Astrocyte (in vitro differentiated cells and primary cell): ENCODE measurements around the gene ATP13A2. TPM values are rescaled to one million over a fixed set of nuclear protein-coding genes. Genes with fewer than 3 reads are reported as not detected.

ENCODE experiments used
- DNase-seq: peaks from one replicate; pipeline ENCODE4 v3.0.0-alpha.2; 2010; ENCODE audit warnings: low read depth
- FAIRE-seq: peaks from 2 replicates; lab custom pipeline; 2011; peaks lifted over from hg19 to GRCh38; lab: Jason Lieb, UNC
- H2AFZ ChIP-seq: 2 replicates; pipeline ENCODE4 v1.6.0; 2012; ENCODE audit warnings: low read depth, low read length, inconsistent platforms
- H3K27ac ChIP-seq: 2 replicates; pipeline ENCODE4 v1.5.1; 2011; ENCODE audit warnings: low read depth, low read length, inconsistent platforms
- H3K27me3 ChIP-seq: 2 replicates; pipeline ENCODE4 v1.6.0; 2011; ENCODE audit warnings: low read length, inconsistent platforms; ENCODE audit not compliant: insufficient read depth
- H3K36me3 ChIP-seq: 2 replicates; pipeline ENCODE4 v1.5.1; 2011; ENCODE audit warnings: low read length, inconsistent platforms; ENCODE audit not compliant: insufficient read depth
- H3K4me1 ChIP-seq: 2 replicates; pipeline ENCODE4 v1.5.1; 2011; ENCODE audit warnings: low read length, inconsistent platforms; ENCODE audit not compliant: insufficient read depth
- H3K4me2 ChIP-seq: 2 replicates; pipeline ENCODE4 v1.6.0; 2012; ENCODE audit warnings: low read length, inconsistent platforms
- H3K4me3 ChIP-seq: 2 replicates; pipeline ENCODE4 v1.5.1; 2011; ENCODE audit warnings: low read depth, mild to moderate bottlenecking, low read length, inconsistent platforms; ENCODE audit not compliant: insufficient read depth
- H3K79me2 ChIP-seq: 2 replicates; pipeline ENCODE4 v1.6.0; 2012; ENCODE audit warnings: mild to moderate bottlenecking, low read length, inconsistent platforms; ENCODE audit not compliant: insufficient read depth
- H3K9ac ChIP-seq: 2 replicates; pipeline ENCODE4 v1.6.0; 2012; ENCODE audit warnings: mild to moderate bottlenecking, low read length, inconsistent platforms
- H3K9me3 ChIP-seq: 2 replicates; pipeline ENCODE4 v1.5.1; 2012; ENCODE audit warnings: low read depth, mild to moderate bottlenecking, low read length, inconsistent platforms; ENCODE audit not compliant: insufficient read depth
- H4K20me1 ChIP-seq: 2 replicates; pipeline ENCODE4 v1.6.0; 2012; ENCODE audit warnings: low read length, inconsistent platforms; ENCODE audit not compliant: insufficient read depth
- H3K27ac Mint-ChIP-seq: one replicate; pipeline ENCODE4 v1.8.0; 2021; ENCODE audit warnings: mild to moderate bottlenecking, mixed read lengths; ENCODE audit not compliant: unreplicated experiment
- H3K27me3 Mint-ChIP-seq: one replicate; pipeline ENCODE4 v1.8.0; 2021; ENCODE audit warnings: low read depth, mixed read lengths; ENCODE audit not compliant: unreplicated experiment
- H3K36me3 Mint-ChIP-seq: one replicate; pipeline ENCODE4 v1.8.0; 2021; ENCODE audit warnings: low read depth, mixed read lengths; ENCODE audit not compliant: unreplicated experiment
- H3K4me1 Mint-ChIP-seq: one replicate; pipeline ENCODE4 v1.8.0; 2021; ENCODE audit warnings: low read depth, mixed read lengths; ENCODE audit not compliant: unreplicated experiment
- H3K4me3 Mint-ChIP-seq: one replicate; pipeline ENCODE4 v1.8.0; 2021; ENCODE audit warnings: mild to moderate bottlenecking, moderate library complexity, mixed read lengths; ENCODE audit not compliant: unreplicated experiment
- H3K9me3 Mint-ChIP-seq: one replicate; pipeline ENCODE4 v1.8.0; 2021; ENCODE audit warnings: mild to moderate bottlenecking, mixed read lengths; ENCODE audit not compliant: unreplicated experiment
- EZH2 ChIP-seq: IDR thresholded peaks from 2 replicates; pipeline ENCODE4 v1.6.1; 2012; ENCODE audit warnings: mild to moderate bottlenecking, low read length, inconsistent platforms; ENCODE audit not compliant: insufficient read depth
- total RNA-seq: library from RNA; stranded (reverse); gene quantifications from 2 replicates; pipeline ENCODE4 v1.2.1, GENCODE V29; 2021
- TF ChIP-seq, protein P1 (sequence below): IDR thresholded peaks from 2 replicates; pipeline ENCODE4 v1.5.1; 2011; ENCODE audit warnings: low read depth, mild to moderate bottlenecking, inconsistent platforms, low read length, moderate library complexity; ENCODE audit not compliant: insufficient read depth

Gene ATP13A2
- total RNA-seq, 1 donor from 2014 or later = 67.8 TPM

DNA sequence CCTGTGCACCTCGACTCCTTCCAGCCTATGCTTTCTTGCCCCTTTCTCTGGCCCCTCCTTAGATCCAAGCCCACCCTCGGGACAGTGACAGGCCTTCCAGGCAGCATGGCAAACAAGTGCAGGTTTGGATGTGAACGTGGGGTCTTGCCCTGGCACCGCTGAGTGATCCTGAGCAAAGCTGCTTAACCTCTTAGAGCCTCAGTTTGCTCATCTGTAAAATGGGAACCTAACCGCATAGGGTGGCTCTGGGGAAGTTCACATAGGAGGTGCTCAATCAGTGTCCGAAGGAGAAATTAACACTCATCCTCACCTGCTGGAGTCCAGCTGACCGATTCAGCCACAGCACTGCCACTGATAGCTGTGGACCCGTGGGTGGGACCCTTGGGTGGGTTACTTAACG is 38.5 kb downstream of the ATP13A2 start:
- Histone ChIP-seq H3K4me1 (peaks cover 10% of the 10 kb centered on the region), H3K27ac (no peak overlapping the region), H4K20me1 (peaks cover 60% of the 10 kb centered on the region), H3K4me3 (no peak overlapping the region), H3K9me3 (no peaks in the 10 kb centered on the region), H3K36me3 (peaks cover 7% of the 10 kb centered on the region), H2AFZ (no peak overlapping the region), H3K4me2 (no peak overlapping the region), H3K27me3 (no peaks in the 10 kb centered on the region), H3K9ac (no peak overlapping the region), H3K79me2 (peaks cover 28% of the 10 kb centered on the region)
- Mint-ChIP-seq H3K27me3 (no peaks in the 10 kb centered on the region), H3K4me1 (peaks cover 4% of the 10 kb centered on the region), H3K9me3 (no peaks in the 10 kb centered on the region), H3K27ac (no peak overlapping the region), H3K4me3 (no peak overlapping the region), H3K36me3 (peaks cover 3% of the 10 kb centered on the region)
- FAIRE-seq (no peak), DNase-seq (no peak)
- TF ChIP-seq, protein P1, sequence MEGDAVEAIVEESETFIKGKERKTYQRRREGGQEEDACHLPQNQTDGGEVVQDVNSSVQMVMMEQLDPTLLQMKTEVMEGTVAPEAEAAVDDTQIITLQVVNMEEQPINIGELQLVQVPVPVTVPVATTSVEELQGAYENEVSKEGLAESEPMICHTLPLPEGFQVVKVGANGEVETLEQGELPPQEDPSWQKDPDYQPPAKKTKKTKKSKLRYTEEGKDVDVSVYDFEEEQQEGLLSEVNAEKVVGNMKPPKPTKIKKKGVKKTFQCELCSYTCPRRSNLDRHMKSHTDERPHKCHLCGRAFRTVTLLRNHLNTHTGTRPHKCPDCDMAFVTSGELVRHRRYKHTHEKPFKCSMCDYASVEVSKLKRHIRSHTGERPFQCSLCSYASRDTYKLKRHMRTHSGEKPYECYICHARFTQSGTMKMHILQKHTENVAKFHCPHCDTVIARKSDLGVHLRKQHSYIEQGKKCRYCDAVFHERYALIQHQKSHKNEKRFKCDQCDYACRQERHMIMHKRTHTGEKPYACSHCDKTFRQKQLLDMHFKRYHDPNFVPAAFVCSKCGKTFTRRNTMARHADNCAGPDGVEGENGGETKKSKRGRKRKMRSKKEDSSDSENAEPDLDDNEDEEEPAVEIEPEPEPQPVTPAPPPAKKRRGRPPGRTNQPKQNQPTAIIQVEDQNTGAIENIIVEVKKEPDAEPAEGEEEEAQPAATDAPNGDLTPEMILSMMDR = no peak
- no peak for TF ChIP-seq EZH2

- TF ChIP-seq, protein P1 = no peak
- TF ChIP-seq EZH2 = no peak
- no peak for FAIRE-seq
- Mint-ChIP-seq H3K9me3 (no peaks in the 10 kb centered on the region), H3K36me3 (peaks cover under 1% of the 10 kb centered on the region), H3K27ac (no peak overlapping the region), H3K4me1 (peaks cover under 1% of the 10 kb centered on the region), H3K27me3 (no peaks in the 10 kb centered on the region), H3K4me3 (no peak overlapping the region)
- Histone ChIP-seq H4K20me1 (peaks cover 52% of the 10 kb centered on the region), H3K4me1 (peaks cover 14% of the 10 kb centered on the region), H3K9me3 (no peaks in the 10 kb centered on the region), H2AFZ (no peak overlapping the region), H3K36me3 (peaks cover 7% of the 10 kb centered on the region), H3K4me3 (no peak overlapping the region), H3K9ac (no peak overlapping the region), H3K27me3 (no peaks in the 10 kb centered on the region), H3K4me2 (no peak overlapping the region), H3K27ac (no peak overlapping the region), H3K79me2 (peaks cover 20% of the 10 kb centered on the region)
- DNase-seq = no peak
These were observed 39.4 kb downstream of the ATP13A2 start for GRCh38 chr1:16972189-16972895.
